Measurements from ENCODE around the gene TSHZ3. TPM values are rescaled to one million over a fixed set of nuclear protein-coding genes. Genes with fewer than 3 reads are reported as not detected.

TSHZ3 gene
- total RNA-seq, 1 donor from 2014 or later: 5.8 TPM

- peak; percentile 30 for DNase-seq
- H3K27me3 ChIP-seq: no peaks in the 10 kb centered on the region
- H3K9me3 ChIP-seq: no peaks in the 10 kb centered on the region
- no peak for ATAC-seq
- TF ChIP-seq CTCF (IDR thresholded peaks at IDR 0.05): no peak
- intact Hi-C loops (cut with DNase I): no loop called here
- no peak overlapping the region for H3K27ac ChIP-seq
- no peak overlapping the region for H3K4me3 ChIP-seq
- no peaks in the 10 kb centered on the region for H3K36me3 ChIP-seq
- no peaks in the 10 kb centered on the region for H3K4me1 ChIP-seq
These were observed 68.8 kb downstream of the TSHZ3 start for GRCh38 chr19:31280287-31281006.

GRCh38 chr19:31279436-31279765, 69.8 kb downstream of the TSHZ3 start:
- H3K9me3 ChIP-seq: no peaks in the 10 kb centered on the region
- no peak for TF ChIP-seq CTCF (IDR thresholded peaks at IDR 0.05)
- ATAC-seq: no peak
- intact Hi-C loops (cut with DNase I): no loop called here
- H3K4me1 ChIP-seq: no peaks in the 10 kb centered on the region
- no peaks in the 10 kb centered on the region for H3K36me3 ChIP-seq
- H3K4me3 ChIP-seq: no peak overlapping the region
- DNase-seq: peak; percentile 40
- no peak overlapping the region for H3K27ac ChIP-seq
- H3K27me3 ChIP-seq: no peaks in the 10 kb centered on the region

GRCh38 chr19:31278555-31279435, 70.4 kb downstream of the TSHZ3 start:
- Histone ChIP-seq H3K9me3 (no peaks in the 10 kb centered on the region), H3K36me3 (no peaks in the 10 kb centered on the region), H3K27ac (no peak overlapping the region), H3K4me1 (no peaks in the 10 kb centered on the region), H3K27me3 (no peaks in the 10 kb centered on the region), H3K4me3 (no peak overlapping the region)
- DNase-seq (peak; percentile 44), ATAC-seq (no peak)
- intact Hi-C loops (cut with DNase I): no loop called here
- no peak for TF ChIP-seq CTCF (IDR thresholded peaks at IDR 0.05)

GRCh38 chr19:31277516-31277915, 71.7 kb downstream of the TSHZ3 start:
- H3K4me3 ChIP-seq: no peak overlapping the region
- H3K4me1 ChIP-seq: no peaks in the 10 kb centered on the region
- H3K27me3 ChIP-seq: no peaks in the 10 kb centered on the region
- no peaks in the 10 kb centered on the region for H3K36me3 ChIP-seq
- H3K27ac ChIP-seq: no peak overlapping the region
- no peak for TF ChIP-seq CTCF (IDR thresholded peaks at IDR 0.05)
- intact Hi-C loops (cut with DNase I): no loop called here
- ATAC-seq: no peak
- H3K9me3 ChIP-seq: no peaks in the 10 kb centered on the region
- DNase-seq: peak; percentile 40

GRCh38 chr19:31276831-31277230, 72.4 kb downstream of the TSHZ3 start:
- ATAC-seq (no peak), DNase-seq (peak; percentile 41)
- Histone ChIP-seq H3K4me1 (no peaks in the 10 kb centered on the region), H3K4me3 (no peak overlapping the region), H3K27ac (no peak overlapping the region), H3K9me3 (no peaks in the 10 kb centered on the region), H3K27me3 (no peaks in the 10 kb centered on the region), H3K36me3 (no peaks in the 10 kb centered on the region)
- TF ChIP-seq CTCF (IDR thresholded peaks at IDR 0.05): no peak
- intact Hi-C loops (cut with DNase I): no loop called here
